B cell (primary cell): ENCODE results near the gene LEMD2.

Source experiments
- EZH2 ChIP-seq: IDR thresholded peaks from 2 replicates; pipeline ENCODE4 v1.6.1; 2012; ENCODE audit warnings: borderline replicate concordance, low read depth, mild to moderate bottlenecking, moderate library complexity, low read length; ENCODE audit not compliant: insufficient read depth, poor library complexity, severe bottlenecking
- TF ChIP-seq, protein P1 (sequence below): fragments of 200-600 bp; IDR thresholded peaks from one replicate; pipeline ENCODE4 v1.8.0; 2022; ENCODE audit warnings: antibody characterized with exemption, mild to moderate bottlenecking

DNA sequence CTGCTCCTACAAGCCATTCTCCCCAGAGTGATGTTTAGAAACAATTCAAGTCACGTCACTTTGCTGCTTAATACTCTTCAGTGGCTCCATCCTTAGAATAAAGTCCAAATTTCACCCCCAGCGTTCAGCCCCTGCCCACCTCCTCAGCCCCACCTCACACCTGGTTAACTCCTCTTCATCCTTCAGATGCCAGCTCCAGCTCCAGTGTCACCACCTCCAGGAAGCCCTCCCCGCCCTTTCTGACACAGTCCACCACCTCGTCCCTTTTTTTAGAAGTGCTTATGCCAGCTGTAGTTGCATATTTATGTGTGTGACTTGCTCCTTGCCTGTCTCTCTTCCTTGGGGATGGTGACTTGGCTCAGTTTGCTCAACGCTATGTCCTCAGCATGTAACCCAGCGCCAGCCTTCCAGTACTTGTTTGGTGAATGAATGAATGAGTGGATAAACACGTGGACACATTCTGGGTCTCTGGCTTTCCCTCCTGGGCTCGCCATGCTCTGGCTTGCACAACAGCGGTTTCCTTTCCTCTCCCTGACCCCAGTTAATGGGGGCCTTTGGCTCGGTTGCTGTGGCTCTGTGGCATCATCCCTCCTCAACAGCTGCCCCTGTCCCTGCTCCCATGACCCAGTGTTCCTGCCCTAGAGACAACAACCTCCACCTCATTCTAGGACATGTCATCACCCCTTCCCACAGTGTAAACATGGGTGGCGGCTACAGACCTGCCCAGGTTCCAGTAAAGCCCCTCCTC, 38.5 kb downstream of the LEMD2 start:
- TF ChIP-seq, protein P1, sequence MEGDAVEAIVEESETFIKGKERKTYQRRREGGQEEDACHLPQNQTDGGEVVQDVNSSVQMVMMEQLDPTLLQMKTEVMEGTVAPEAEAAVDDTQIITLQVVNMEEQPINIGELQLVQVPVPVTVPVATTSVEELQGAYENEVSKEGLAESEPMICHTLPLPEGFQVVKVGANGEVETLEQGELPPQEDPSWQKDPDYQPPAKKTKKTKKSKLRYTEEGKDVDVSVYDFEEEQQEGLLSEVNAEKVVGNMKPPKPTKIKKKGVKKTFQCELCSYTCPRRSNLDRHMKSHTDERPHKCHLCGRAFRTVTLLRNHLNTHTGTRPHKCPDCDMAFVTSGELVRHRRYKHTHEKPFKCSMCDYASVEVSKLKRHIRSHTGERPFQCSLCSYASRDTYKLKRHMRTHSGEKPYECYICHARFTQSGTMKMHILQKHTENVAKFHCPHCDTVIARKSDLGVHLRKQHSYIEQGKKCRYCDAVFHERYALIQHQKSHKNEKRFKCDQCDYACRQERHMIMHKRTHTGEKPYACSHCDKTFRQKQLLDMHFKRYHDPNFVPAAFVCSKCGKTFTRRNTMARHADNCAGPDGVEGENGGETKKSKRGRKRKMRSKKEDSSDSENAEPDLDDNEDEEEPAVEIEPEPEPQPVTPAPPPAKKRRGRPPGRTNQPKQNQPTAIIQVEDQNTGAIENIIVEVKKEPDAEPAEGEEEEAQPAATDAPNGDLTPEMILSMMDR: no peak
- no peak for TF ChIP-seq EZH2
